BJ (cell line): ENCODE data around the gene TTLL13. TPM values are rescaled to one million over a fixed set of nuclear protein-coding genes. Genes with fewer than 3 reads are reported as not detected.

Experiments used
- CTCF ChIA-PET: fragments of 350-600 bp; formaldehyde crosslinking; extraction: SDS; loops from one replicate; lab custom pipeline; 2021; ENCODE audit warnings: antibody characterized with exemption, inconsistent platforms; lab: Yijun Ruan, JAX
- POLR2A ChIA-PET: fragments of 300-600 bp; sonication (Branson Sonifier 250); formaldehyde crosslinking; extraction: SDS; loops from one replicate; lab custom pipeline; 2021; ENCODE audit warnings: antibody characterized with exemption; lab: Charles Lee
- DNase-seq: peaks from one replicate; pipeline ENCODE4 v3.0.0-alpha.2; 2011; ENCODE audit warnings: low read depth
- H3K27me3 ChIP-seq: 2 replicates; pipeline ENCODE4 v1.6.0; 2011; ENCODE audit warnings: low read length; ENCODE audit not compliant: control insufficient read depth, insufficient read depth
- H3K36me3 ChIP-seq: 2 replicates; pipeline ENCODE4 v1.5.1; 2011; ENCODE audit warnings: low read length; ENCODE audit not compliant: control insufficient read depth, insufficient read depth
- H3K4me3 ChIP-seq: 2 replicates; pipeline ENCODE4 v1.5.1; 2011; ENCODE audit warnings: low read depth, mild to moderate bottlenecking, control low read depth, low read length
- CTCF ChIP-seq: IDR thresholded peaks from 2 replicates; pipeline ENCODE4 v1.5.1; 2011; ENCODE audit warnings: low read depth, mild to moderate bottlenecking, control low read depth, inconsistent platforms, low read length, moderate library complexity; ENCODE audit not compliant: insufficient read depth
- polyA minus RNA-seq: library from RNA; depleted of rRNA, polyadenylated mRNA; stranded (reverse); fragments of >200 nt; gene quantifications from 2 replicates; pipeline ENCODE4 v1.2.3, GENCODE V29; 2011; rRNA and poly(A)+ RNA removed
- polyA plus RNA-seq: library from polyadenylated mRNA; depleted of rRNA; stranded (reverse); fragments of >200 nt; gene quantifications from 2 replicates; pipeline ENCODE4 v1.2.3, GENCODE V29; 2011; rRNA removed

TTLL13 gene
- polyA plus RNA-seq = 0.04 and 0.05 TPM in 2 replicates
- 0.24 TPM in 1 of 2 replicates, not detected in the other for polyA minus RNA-seq

GRCh38 chr15:90249203-90249863 is at the start of gene TTLL13:
Gene TTLL13, plus strand, starts transcription at chr15:90249556. Its CDS starts 1,075 bp downstream, at chr15:90250631.
- H3K36me3 ChIP-seq = no peaks in the 10 kb centered on the region
- POLR2A ChIA-PET = no interaction called here
- H3K27me3 ChIP-seq = no peaks in the 10 kb centered on the region
- CTCF ChIA-PET = interaction anchor here (0.8 to 1.7 kb wide), 3 partner anchors 10 to 35 kb away, joined by 3 to 5 read pairs (median 4); no protein-coding TSS in a partner anchor
- H3K4me3 ChIP-seq = peak within 1 kb of the TSS; percentile 71
- no peak for TF ChIP-seq CTCF
- DNase-seq = no peak

- TF ChIP-seq CTCF = no peak
- Histone ChIP-seq H3K4me3 (peak overlapping the region; percentile 78), H3K36me3 (peaks cover 2% of the 10 kb centered on the region), H3K27me3 (no peaks in the 10 kb centered on the region)
- ChIA-PET POLR2A (interaction anchor here (0.5 kb wide), 1 partner anchor 33 kb away, joined by 5 read pairs; the partner anchor contains the start of gene CIB1), CTCF (interaction anchor here (0.6 to 3.3 kb wide), 8 partner anchors 11 to 74 kb away, joined by 3 to 18 read pairs (median 4); no protein-coding TSS in a partner anchor)
- DNase-seq = no peak
These were observed 48.7 kb upstream of the TTLL13 start for GRCh38 chr15:90200534-90201129.

GRCh38 chr15:90201130-90201943 is 48.0 kb upstream of the TTLL13 start, which contains the start of gene SEMA4B:
Gene SEMA4B, plus strand, starts transcription at chr15:90201330. Its CDS starts 249 bp downstream, at chr15:90201579.
- Histone ChIP-seq H3K36me3 (peaks cover 3% of the 10 kb centered on the region), H3K4me3 (peak within 1 kb of the TSS; percentile 78), H3K27me3 (no peaks in the 10 kb centered on the region)
- POLR2A ChIA-PET = interaction anchor here (0.5 kb wide), 1 partner anchor 32 kb away, joined by 5 read pairs; the partner anchor contains the start of gene CIB1
- CTCF ChIA-PET = interaction anchor here (0.6 to 3.3 kb wide), 8 partner anchors 11 to 92 kb away, joined by 3 to 18 read pairs (median 4); no protein-coding TSS in a partner anchor
- DNase-seq = no peak
- no peak for TF ChIP-seq CTCF

GRCh38 chr15:90201944-90202375 is 47.4 kb upstream of the TTLL13 start:
- Histone ChIP-seq H3K27me3 (no peaks in the 10 kb centered on the region), H3K4me3 (peak overlapping the region; percentile 78), H3K36me3 (peaks cover 3% of the 10 kb centered on the region)
- no peak for DNase-seq
- TF ChIP-seq CTCF = no peak
- CTCF ChIA-PET = interaction anchor here (0.7 to 3.3 kb wide), 5 partner anchors 12 to 92 kb away, joined by 4 to 18 read pairs (median 4); no protein-coding TSS in a partner anchor
- POLR2A ChIA-PET = no interaction called here
